Pons (tissue), 1 donor: Measurements from ENCODE around the gene CSN2.
"Not testable (repeated sequence)": the region's sequence is repeated elsewhere in the genome, so short reads cannot be mapped to it uniquely, and the experiment has no call there.

Source experiments
- DNase-seq: peaks from one replicate; pipeline ENCODE4 v3.0.0-alpha.2; 2016; ENCODE audit warnings: low spot score

Gene CSN2, protein sequence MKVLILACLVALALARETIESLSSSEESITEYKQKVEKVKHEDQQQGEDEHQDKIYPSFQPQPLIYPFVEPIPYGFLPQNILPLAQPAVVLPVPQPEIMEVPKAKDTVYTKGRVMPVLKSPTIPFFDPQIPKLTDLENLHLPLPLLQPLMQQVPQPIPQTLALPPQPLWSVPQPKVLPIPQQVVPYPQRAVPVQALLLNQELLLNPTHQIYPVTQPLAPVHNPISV

DNA sequence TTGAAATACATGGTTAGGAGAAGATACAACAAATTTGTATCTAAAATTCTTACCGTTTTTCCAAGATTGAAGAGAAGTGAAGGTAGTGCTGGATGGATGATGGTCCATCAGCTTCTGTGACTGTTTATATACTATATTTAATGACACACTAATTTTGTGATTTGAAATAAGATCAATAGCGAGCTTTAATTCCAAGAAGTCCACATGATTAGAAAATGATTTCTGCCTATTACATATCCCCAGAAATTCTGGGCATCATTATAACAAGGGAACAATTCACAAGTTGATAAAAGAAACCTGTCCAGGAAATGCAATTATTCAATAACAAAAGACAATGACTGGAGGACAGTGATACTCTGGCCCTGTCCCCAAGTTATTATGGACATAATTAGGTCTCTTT lies at the start of gene CSN2:
Gene CSN2 (minus strand): TSS at position 101 of the 400 bp plus-strand sequence. CDS start 4,733 bp downstream, outside the sequence.
- no peak for DNase-seq

DNA sequence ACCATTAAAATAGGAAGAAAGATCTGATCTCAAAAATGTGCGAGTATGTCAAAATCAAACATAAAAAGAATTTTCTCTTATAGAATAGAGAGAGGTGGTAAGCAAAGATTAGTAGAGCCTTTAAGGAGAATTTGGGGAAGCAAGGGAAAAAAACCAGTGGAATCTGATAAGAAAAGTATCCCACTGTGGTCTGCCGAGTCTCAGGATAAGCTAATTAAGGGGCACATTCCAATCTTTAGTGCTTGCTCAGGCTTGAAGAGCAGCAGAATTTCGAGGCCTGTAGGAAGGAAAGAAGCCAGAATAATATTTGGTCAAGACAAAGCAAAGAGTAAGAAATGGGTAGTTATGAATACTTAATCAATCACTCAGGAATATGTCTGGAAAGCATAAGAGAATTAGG lies 43.2 kb upstream of the CSN2 start:
- DNase-seq = no peak

DNA sequence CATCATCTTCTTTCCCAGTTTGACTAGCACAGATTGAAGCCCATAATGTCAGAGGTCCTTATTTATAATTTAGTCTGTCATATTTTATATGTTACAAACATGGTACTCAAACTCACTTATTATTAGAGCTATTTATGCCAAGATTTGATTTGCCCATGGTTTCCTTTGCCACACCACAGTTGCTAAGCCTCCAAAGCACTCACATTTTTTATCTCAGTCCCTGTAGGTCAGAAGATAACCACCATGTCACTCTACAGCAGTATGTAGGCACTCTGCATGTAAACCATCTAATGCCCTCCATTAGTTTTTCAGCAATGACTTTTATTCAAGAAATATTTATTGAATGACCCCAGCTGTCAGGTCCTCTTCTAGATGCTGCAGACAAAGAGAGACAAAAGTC lies 37.0 kb upstream of the CSN2 start:
- no peak for DNase-seq

DNA sequence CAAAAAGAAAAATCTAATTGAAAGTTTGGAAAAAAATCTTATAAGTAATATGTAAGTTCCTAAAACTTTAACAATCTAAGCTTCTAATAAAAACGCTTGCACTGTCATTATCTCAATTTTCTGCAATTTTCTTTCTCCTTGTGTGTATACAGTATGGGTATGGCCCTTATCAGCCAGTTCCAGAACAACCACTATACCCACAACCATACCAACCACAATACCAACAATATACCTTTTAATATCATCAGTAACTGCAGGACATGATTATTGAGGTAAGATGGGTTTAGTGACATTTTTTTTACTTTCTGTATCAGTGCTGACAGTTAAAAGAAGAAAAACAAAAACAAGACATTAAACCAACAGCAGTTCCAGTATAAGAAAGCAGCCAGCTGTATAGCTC lies 35.2 kb upstream of the CSN2 start:
- no peak for DNase-seq

DNA sequence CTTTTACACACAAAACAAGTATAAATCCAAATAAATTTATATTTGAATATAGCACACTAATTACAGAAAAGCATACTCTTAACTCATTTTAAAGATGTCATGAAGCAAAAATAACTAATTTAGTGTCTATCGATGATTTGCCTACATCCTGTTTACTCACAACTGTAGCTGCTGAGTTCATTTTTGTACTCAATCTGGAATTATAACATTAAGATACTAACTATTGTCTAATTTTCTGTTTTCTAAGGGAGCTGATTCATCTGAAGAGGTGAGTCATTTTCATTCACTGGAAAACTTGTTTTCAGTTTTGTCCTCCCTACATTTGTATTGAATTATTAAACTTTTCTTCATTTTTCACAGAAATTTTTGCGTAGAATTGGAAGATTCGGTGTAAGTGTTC lies 33.9 kb upstream of the CSN2 start:
- DNase-seq = no peak

DNA sequence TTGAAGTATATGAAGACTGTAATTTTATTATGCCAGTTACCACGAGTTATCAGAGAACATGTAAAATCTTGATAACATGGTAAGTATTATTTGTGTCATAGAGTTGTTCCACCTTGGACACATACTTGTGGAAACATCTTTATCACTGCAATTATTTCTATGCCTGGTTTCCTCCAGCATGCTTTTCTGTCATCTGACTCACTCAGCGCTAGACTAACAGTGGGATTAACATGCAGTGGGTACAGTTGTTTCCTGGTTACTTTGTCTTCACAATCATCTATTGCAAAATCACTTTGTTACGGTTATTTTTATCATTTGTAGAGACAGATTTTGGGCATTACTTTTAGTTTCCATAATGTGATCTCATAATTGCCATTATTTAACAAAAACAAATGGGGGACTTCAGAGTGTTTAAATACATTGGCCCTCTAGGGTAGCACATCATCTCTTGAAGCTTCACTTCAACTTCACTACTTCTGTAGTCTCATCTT lies 30.0 kb upstream of the CSN2 start, which contains the start of gene STATH:
Gene STATH (plus strand): TSS at position 441 of the 491 bp plus-strand sequence. CDS start 2,472 bp downstream, outside the sequence.
- no peak for DNase-seq

DNA sequence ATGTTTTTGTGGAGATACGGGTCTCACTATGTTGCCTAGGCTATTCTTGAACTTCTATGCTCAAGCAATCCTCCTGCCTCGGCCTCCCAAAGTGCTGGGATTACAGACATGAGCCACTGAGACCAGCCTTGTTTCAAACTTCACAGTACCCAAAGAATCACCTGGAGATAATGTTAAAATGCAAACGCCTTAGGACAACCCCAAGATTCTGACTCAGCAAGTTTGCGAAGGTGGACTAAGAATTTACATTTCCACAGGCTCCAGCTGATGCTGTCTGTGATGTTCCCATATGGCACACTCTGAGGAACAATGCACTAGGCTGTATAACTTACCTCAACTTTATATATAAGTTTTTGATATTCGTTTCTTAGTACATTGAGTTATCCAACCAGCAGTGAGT lies 29.3 kb upstream of the CSN2 start:
- DNase-seq = no peak

DNA sequence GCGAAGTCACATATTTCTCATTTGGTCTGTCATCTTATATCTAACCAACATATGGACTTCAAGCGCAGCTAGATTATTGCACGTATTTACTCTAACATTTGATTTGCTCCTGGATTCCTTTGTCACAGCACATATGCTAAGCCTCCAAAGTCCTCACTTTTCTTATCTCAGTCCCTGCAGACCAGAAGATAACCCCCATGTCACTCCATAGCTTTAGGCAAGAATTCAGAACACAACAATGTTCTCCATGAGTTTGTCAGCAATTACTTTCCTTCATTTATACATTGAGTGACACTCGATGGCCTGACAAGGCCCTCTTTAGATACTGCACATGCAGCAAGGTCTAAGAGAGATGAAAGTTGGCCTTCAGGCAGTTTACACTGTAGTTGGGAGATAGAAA lies 25.5 kb upstream of the CSN2 start:
- DNase-seq = no peak

DNA sequence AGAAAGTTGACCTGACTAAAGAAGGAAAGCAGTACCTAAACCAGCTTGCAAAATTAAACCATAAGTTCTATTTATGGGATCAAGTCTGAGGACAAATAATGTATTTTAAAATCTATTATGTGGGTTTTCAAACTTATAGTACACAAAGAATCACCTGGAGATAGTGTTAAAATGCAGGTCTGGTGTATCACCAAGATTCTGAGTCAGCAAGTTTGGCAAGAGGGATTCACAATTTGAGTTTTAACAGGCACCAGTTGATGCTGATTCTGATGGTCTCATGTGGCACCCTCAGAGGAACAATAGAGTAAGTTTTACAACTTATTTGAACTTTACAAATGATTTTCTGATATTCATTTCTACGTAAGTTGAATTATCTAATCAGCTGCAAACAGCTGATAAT lies 21.1 kb upstream of the CSN2 start:
- DNase-seq = no peak

DNA sequence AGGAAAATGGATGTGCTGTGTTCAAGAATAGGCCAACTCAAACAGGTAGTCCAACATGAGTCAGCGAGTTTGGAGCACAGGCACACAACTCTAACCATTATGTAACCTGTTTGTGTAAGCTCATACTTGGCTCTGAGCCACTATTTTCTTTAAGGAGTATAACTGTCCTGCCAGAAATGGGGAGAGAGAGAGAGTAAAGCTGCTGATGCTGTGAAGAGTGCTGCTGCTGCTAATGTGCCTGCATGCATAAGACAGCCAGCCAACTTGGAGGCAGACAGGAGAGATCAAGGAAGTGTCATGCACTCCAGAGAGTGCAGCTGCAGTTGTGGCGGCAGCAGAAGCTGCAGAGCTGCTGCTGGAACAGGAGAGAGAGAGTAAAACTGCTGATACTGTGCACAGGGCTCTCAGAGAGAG lies 18.5 kb upstream of the CSN2 start:
- DNase-seq = peak; percentile 4

DNA sequence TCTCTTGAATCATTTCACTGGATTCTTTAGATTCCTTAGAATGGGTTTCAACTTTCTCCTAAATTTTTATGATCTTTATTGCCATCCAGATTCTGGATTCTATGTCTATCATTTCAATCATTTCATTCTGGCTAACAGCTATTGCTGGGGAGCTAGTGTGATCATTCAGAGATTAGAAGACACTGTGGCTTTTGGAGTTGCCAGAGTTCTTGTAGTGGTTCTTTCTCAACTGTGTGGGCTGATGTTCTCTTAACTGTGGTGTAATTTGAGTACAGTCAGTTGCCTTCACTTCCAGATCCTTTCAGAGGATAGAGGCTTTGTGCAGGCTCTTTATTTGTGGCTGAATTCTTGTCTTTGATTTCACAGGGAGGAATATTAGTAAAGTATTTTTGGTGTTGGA lies 12.1 kb upstream of the CSN2 start:
- DNase-seq = no peak

DNA sequence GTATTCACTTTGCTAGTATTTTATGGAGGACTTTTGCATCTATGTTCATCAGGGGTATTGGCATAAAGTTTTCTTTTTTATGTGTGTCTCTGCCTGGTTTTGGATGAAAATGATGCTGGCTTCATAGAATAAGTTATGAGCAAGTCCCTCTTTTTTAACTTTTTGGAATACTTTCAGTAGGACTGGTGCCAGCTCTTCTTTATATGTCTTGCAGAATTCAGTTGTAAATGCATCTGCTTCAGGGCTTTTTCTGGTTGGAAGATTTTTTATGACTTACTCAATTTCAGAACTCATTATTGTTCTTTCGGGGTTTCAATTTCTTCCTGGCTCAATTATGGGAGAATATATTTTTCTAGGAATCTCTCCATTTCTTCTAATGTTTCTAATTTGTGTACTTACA lies 9.1 kb upstream of the CSN2 start:
- DNase-seq = no peak

DNA sequence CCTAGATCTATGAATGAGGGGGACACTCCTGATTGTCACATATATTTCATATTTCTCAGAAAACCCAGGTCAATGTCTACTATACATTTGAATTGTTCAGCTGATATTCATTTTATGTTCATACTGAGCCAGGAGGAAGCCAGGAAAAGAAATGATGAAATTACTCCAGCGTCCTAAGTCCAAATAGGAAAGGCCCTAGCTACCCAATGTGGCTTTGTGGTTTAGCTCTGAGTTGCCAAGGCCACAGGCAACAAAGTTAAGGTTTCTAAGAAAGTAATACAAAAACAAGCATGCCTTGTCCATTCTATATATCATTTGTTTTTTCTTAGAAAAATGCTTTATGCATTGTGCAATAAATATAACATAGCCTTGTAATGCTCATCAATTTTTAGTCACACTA lies 4.5 kb upstream of the CSN2 start:
- DNase-seq = no peak

DNA sequence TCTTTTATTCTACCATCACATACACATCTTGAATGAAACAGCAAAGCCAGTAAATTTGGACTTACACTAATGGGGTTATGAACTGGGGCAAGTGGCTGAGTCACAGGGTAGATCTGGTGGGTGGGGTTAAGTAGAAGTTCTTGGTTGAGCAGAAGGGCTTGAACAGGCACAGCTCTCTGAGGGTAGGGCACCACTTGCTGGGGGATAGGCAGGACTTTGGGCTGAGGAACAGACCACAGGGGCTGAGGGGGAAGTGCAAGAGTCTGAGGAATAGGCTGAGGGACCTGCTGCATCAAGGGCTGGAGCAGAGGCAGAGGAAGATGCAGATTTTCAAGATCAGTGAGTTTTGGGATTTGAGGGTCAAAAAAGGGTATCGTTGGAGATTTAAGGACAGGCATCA lies 8.3 kb downstream of the CSN2 start:
- DNase-seq = no peak

DNA sequence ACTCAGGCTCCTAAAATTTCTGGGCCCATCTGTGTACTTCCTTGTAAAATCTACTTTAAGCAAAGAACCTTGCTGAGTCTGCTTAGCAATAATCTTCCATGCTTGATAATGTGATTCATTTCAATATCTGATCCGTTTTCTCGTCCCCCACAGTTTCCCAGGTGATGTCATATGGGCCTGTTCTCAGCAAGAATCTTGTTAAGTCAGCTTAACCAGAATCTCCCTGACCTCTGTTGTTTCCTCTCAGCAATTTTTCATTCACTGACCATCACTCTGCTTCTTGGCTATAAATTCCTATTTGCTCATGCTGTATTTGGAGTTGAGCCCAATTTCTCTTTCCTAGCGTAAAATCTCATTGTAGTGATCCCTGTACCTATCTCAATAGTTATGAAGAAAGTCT lies 13.9 kb downstream of the CSN2 start:
- no peak for DNase-seq

DNA sequence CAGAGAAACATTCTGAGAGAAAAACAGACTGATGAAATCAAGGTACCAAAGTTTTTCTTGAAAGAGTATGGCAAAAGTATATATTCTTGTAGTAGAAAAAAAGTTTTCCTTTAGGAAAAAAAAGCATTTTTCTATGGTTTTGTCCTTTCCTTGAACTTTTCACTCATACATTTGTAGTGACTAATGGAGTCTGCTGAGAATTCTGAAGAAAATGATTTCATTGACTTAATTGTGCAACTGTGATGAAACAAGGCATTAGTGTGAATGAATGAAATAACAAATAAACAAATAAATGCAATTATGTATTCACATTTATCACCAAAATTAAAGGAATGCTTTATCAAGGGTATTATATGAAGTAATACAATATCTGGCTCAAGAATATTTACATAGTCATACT lies 29.0 kb downstream of the CSN2 start:
- no peak for DNase-seq

DNA sequence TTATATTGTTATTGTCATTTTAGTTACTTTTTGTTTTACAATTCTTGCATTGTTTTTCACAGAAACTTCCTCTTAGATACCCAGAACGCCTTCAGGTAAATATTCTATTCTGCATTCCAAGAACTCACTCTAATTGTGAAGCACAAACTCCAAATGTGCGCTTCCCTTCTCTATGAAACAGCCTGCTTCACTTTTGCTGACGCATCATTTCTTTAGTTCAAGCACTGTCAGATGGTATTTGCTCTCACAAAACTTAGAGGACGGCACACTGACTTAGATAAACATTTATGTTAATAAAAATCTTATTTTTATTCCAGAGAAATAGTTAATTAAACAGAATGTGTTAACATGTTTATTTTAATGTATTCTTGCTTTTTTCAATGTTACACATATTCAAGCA lies 31.4 kb downstream of the CSN2 start:
- no peak for DNase-seq

DNA sequence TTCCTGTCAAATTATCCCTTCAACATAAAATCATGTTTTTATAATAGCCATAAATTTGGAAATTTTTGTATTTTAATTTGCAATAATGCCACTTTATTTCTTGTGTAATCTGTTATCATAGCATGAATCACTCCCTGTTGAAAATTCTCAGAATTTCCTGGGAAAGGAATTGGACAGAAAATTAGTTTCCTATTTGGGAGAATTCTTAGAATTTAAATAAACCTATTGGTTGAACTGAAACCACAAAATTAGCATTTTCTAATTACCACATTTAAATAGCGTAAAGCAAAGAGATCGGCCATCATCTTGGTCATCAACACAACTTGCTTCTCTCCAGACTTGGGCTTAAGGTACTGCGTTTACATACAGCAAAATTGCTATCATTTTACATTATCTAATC lies 34.8 kb downstream of the CSN2 start, which contains the start of gene CSN1S1:
Gene CSN1S1 (plus strand): TSS at position 301 of the 400 bp plus-strand sequence. CDS start 1,488 bp downstream, outside the sequence.
- no peak for DNase-seq

DNA sequence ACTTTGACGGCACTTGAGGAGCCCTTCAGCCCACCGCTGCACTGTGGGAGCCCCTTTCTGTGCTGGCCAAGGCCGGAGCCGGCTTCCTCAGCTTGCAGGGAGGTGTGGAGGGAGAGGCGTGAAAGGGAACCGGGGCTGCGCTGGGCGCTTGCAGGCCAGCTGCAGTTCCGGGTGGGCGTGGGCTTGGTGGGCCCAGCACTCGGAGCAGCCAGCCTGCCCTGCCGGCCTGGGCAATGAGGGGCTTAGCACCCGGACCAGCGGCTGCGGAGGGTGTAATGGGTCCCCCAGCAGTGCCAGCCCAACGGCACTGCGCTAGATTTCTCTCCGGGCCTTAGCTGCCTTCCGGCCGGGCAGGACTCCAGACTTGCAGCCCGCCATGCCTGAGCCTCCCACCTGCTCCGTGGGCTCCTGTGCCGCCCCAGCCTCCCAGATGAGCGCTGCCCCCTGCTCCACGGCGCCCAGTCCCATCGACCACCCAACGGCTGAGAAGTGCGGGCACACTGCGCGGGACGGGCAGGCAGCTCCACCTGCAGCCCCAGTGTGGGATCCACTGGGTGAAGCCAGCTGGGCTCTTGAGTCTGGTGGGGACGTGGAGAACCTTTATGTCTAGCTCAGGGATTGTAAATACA lies 41.6 kb downstream of the CSN2 start:
- DNase-seq = not testable (repeated sequence)

DNA sequence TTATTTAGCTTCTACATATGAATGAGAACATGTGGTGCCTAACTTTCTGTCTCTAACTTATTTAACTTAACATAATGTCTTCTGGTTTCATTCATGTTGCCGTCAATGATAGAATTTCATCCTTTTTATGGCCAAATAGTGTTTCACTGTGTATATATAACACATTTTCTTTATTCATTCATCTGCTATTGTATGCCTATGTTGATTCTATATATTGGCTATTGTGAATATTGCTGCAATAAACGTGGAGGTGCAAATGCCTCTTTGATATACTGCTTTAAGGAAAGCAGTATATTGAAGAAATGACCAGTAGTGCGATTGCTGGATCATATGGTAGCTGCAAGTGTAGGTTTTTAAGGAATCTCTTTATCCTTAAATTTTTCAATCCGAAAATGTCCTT lies 44.7 kb downstream of the CSN2 start:
- no peak for DNase-seq

DNA sequence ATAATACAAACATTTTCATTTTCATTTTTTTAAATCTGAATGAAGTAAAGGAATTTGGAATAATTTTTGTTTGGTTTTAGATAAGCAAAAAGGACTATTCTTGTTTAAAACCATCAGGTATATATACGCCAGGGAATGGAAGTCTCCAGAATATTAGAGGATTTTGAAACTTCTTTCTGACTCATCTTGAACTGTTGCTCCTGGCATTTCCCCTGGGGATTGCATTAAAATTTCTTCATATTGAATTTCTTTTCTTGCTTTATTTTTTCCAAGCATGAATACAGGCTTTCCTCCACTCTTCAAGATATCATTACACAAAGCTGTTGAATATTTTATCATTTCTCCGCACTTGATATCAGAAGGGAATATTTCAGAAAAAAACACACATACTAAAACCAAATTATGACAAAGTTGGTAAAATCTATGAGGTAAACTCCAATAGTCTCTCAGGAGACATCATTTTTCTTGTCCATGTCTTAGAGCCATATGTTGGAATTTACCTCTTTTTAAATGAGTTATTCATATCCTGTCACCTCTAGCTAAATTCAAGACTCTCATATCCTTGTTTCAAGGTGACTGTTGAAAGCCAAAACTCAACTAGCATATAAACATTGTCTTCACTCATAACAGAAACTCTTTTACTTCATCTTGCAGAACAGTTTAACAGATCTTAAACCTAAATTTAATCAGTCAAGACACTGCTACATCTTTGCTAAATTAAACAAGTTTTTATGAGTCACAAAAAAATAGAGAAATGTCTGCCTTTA lies 55.3 kb downstream of the CSN2 start:
- no peak for DNase-seq

DNA sequence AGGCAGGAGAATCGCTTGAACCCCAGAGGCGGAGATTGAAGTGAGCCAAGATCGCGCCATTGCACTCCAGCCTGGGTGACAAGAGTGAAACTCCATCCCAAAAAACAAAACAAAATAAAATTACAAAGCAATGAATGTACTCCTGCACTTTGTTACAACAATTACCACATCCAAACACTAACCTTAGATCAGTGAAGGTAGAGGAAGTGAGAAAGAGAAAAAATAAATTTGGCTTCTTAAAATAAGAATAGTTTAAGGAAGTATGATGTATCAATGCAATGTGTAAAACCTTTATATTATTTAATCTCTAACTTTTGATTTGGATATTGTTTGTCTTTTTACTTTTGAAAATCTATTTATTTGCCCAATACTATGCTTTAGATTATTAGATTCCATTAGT lies 56.3 kb downstream of the CSN2 start:
- no peak for DNase-seq

DNA sequence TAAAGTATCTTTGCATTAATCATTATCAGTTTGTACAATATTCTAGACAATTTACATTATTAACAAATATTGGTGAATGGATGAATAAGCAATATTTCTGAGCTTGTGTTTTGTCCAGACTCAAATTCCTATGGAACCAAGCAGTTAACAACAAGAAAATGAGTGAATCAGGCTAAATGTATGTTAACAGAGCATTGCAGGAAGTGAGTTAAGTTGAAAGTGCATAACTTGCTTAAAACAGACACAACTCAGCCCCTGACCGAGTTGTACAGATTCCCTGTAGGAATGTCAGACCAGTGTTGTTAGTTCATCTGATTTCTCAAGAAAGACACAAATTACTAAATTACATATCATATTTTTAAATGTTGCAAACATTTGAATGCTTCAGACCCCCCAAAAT lies 58.4 kb downstream of the CSN2 start:
- no peak for DNase-seq
